ENCODE data around the gene PNPLA7.
"Not testable (repeated sequence)": the region's sequence is repeated elsewhere in the genome, so short reads cannot be mapped to it uniquely, and the experiment has no call there.

PNPLA7 gene

DNA sequence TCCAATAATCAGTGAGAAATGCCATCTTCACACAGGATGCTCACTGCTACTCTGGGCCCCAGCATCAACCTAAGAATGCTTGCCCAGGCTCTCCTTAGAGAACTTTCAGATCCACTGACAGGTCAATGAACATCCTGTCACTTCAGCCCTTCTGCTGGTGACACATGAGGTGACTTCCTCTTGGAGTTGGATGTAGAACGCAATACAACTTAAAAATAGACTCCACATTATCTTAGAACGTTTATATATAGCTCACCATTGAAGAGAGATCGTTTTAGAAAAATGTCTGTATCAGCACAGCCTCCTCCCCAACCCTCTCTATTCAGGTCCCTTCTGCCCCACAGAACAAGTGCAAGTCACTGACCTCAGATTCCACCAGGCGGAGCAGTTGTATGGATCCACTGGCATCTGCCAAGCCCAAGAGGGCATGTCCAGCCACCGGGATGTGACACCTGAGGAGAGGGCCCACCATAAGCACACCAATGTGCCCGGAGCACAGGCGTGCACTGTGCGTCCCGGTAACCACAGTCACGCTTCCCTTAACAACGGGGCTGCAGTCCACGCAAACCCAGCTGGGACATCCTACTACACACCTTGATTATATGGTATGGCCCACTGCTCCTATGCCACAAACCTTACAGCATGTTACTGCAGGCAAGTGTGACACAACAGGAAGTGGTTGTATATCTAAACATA, 25.7 kb upstream of the PNPLA7 start:
- no peak for DNase-seq (ENCODE audit: low read depth in 2 of 2, low spot score in 1 of 2)

DNA sequence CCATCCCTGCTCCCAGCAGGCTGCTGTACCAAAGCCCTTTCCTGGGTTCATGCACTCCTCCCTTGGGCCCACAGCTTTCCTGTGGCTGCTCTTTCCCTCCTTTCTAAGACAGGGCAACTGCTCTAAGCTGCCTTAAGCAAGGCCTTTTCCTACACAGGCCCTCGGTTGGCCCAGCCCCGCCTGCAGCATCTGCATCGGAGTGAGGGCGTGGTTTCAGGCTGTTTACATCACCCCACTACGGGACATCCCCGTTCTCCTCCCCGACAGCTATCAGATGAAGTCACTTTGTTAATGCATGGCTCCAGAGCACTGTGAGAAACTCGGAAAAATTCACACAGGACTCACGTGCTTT, 25.1 kb upstream of the PNPLA7 start:
- DNase-seq (ENCODE audit: low read depth in 2 of 2, low spot score in 1 of 2), result no peak

DNA sequence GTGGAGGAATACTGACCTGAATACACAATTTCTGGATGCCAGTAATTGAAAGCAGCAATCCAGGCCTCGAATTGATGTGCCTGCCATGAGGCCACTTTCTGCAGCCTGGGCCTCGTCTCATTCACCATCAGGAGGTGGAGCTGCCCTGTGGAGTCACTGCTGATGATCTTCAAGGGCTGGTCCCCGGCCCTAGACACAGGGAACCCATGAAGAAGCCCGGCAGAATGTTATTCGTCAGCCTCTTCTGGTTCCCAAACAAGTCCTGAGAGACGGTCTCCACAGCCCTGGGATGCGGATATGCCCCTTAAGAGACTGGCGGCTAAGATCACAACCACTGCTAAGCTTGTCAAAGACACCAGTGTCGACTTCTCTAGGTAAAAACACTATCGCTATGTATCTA, 24.0 kb upstream of the PNPLA7 start:
- no peak for DNase-seq (ENCODE audit: low read depth in 2 of 2, low spot score in 1 of 2)

DNA sequence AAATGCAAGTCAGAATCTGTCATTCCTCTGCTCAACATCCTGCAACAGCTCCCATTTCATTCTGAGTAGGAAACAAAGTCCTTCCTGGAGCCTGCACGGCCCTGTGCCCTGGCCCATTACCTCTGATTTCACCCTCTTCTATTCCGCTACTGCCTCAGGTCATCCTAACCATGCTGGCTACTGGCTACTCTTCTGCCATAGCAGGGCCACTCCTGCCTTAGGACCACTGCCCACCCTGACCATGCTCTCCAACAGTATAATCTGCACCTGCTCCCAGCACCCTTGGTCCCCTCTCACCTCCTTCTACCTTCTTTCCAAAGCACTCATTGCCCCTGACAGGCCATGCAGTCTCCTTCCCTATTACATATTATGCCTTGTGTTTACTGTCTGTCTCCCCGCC, 20.4 kb upstream of the PNPLA7 start:
- DNase-seq (ENCODE audit: low read depth in 2 of 2, low spot score in 1 of 2), result no peak

DNA sequence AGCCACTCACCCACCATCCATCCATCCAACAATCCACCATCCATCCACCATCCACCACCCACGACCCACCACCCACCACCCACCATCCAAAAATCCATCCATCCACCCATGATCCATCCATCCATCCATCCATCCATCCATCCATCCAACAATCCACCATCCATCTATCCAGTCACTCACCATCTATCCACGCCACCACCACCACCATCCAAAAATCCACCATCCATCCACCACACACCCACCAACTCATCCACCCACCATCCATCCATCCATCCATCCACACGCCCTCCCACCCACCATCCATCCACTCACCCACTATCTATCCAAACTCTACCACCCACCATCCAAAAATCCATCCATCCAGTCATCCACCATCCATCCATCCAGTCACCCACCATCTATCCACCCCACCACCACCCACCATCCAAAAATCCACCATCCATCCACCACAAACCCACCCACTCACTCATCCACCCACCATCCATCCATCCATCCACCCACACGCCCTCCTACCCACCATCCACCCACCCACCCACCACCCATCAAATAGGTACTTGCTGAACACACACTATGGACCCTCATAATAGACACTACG, 19.5 kb upstream of the PNPLA7 start:
- no peak for DNase-seq (ENCODE audit: low read depth in 2 of 2, low spot score in 1 of 2)

DNA sequence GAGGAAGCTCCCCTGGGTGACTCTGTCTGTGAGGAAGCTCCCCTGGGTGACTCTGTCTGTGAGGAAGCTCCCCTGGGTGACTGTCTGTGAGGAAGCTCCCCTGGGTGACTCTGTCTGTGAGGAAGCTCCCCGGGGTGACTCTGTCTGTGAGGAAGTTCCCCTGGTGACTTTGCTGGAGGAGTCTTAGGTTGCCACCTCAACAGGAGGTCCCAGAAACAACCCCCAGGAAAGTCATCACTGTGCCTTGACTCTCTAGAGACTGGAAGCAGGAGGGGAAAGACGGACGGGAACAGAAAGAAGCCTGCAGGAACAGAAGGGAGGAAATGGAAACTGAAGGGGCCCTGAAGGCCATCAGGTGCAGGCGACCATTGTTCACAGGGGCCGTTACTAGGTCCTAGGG, 18.2 kb upstream of the PNPLA7 start:
- not testable (repeated sequence) for DNase-seq (ENCODE audit: low read depth in 2 of 2, low spot score in 1 of 2)

DNA sequence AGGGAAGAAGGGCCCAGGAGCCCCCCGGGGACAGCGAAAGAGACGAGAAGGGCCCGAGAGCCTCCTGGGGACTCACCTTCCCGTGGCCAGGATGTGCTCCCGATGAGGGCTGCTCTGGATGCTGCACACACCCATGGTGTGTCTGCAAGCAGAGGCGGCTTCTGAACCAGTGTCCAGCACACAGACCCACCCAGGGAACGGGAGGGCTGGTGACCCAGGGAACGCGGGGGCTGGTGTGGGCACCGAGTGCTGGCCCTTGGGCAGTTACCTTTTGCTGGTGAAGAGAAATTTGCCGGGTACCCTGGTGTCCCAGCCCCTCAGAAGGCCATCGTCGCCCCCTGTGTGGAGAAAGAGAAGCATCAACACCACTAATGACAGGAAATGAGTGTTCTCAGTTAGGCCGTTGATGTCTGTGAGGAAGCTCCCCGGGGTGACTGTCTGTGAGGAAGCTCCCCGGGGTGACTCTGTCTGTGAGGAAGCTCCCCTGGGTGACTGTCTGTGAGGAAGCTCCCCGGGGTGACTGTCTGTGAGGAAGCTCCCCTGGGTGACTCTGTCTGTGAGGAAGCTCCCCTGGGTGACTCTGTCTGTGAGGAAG, 14.7 kb upstream of the PNPLA7 start:
- DNase-seq (ENCODE audit: low read depth in 2 of 2, low spot score in 1 of 2), result no peak

DNA sequence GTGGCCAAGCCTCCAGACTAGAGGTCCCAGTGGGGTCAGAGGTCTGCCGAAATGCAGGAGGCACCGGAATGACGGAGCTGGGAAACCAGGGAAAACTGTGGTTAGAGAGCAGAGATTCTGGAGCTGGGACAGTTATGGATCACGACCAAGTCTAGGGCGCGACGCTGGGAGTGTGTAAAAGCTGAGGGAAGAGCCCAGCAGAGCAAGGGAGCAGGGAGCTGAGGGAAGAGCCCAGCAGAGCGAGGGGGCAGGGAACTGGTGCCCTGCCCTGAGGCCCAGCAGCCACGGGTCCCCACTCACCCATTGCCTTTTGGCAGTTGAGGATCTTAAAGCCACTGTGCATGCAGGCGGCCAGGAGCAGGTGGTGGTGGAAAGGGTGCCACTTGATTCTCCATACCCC, 13.9 kb upstream of the PNPLA7 start:
- no peak for DNase-seq (ENCODE audit: low read depth in 2 of 2, low spot score in 1 of 2)

DNA sequence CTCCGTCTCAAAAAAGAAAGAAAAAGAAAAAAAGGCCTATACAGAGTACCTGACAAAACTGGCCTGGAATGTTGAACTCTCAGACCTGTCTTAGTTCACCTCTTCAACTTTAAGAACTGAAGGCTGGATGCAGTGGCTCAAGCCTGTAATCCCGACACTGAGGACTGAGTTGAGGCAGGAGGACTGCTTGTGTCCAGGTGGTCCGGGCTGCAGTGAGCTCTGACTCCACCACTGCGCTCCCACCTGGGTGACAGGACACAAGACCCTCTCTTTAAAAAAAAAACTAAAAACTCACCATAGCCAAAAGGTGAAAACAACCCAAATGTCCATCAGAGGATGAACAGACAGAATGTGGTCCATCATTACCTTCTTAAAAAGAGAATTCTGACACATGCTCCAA, 7.9 kb upstream of the PNPLA7 start:
- no peak for DNase-seq (ENCODE audit: low read depth in 2 of 2, low spot score in 1 of 2)

DNA sequence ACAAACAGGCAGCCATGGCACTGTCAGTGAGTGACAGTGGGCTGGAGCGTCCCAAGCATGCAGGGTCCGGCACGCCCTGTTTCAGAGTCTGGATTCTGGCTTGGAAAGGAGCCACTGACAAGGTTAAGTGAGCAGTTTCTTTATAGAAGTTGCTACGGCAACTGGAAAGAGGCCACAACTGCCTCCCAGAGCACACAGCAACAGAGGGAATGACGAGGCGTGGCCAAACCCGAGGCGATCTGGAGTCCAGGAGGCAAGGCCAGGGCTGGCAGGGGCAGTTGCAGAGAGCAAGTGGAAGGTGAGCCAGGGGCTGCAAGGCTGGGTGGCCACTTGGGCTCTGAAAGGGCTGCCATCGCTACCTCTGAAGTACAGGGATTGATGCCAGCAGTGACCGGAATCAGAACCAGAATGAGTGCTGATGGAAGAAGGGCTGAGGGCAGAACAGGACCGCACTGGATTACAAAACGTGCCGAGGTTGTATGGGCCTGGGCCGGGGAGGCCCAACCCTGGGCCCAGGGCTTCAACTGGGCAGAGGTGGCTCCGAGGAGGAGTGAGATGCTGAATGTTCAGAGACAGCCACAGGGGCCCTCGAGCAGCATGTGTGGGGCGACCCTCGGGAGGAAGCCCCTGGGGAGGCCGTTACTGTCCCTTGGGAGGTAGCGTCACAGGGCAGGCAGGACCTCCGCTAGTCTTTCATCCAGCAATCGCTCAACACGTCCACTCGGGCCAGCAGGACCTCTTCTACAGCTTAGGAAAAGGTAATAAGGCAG, 6.1 kb upstream of the PNPLA7 start:
- DNase-seq (ENCODE audit: low read depth in 2 of 2, low spot score in 1 of 2), result no peak

DNA sequence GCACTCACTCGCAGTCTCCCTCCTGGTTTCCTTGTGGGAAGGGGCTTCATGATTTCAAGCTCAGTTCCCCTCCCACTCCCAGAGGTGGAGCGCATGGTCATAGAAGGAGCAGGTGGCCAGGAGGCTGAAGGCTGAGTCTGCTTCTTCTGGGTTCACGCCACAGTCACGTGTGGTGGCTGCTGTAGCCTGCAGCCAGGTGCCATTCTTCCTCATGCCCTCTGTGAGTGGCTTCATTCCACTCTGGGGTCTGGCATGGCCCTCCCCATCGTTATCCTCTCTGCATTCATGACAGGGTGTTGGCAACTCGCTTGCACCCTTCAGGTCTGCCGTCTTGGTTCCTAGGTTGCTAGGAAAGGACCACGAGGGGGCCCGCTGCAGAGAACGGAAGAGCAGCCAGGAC, 5.0 kb upstream of the PNPLA7 start:
- DNase-seq (ENCODE audit: low read depth in 2 of 2, low spot score in 1 of 2), result no peak

DNA sequence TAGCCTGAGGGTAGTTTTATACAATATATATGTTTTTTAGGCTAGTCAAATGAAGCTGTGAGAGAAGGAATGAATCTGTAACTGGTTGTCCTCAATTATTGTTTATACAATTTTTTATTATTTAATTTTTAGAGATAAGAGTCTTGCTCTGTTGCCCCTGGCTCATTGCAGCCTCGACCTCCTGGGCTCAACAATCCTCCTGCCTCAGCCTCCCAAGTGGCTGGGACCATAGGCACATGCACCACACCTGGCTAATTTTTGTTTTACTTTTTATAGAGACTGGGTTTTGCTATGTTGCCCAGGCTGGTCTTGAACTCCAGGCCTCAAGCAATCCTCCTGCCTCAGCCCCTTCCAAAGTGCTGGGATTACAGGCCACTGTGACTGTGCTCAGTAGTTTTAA, 4.1 kb upstream of the PNPLA7 start:
- no peak for DNase-seq (ENCODE audit: low read depth in 2 of 2, low spot score in 1 of 2)

DNA sequence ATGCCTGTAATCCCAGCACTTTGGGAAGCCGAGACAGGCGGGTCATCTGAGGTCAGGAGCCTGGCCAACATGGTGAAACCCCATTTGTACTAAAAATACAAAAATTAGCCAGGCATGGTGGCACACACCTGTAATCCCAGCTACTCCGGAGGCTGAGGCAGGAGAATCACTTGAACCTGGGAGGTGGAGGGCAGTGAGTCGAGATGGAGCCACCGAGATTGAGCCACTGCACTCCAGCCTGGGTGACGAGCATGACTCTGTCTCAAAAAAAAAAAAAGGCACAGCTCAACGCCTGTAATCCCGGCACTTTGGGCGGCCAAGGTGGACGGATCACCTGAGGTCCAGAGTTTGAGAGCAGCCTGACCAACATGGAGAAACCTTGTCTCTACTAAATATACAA, 3.5 kb upstream of the PNPLA7 start:
- DNase-seq (ENCODE audit: low read depth in 2 of 2, low spot score in 1 of 2), result not testable (repeated sequence)

DNA sequence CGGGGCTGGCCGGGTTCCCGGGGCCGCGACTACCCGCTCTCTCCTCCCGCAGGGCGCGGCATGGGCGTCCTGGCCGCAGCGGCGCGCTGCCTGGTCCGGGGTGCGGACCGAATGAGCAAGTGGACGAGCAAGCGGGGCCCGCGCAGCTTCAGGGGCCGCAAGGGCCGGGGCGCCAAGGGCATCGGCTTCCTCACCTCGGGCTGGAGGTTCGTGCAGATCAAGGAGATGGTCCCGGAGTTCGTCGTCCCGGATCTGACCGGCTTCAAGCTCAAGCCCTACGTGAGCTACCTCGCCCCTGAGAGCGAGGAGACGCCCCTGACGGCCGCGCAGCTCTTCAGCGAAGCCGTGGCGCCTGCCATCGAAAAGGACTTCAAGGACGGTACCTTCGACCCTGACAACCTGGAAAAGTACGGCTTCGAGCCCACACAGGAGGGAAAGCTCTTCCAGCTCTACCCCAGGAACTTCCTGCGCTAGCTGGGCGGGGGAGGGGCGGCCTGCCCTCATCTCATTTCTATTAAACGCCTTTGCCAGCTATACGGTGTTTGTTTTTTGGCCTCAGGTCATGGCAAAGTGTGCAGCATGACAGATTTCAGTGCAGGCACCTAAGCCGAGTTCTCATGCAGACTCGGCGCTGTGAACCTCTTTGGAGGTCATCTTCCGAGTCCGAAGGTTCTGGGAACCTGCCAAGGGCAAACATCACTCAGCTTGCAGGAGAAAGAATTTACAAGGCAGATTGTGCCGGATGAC, 2.0 kb upstream of the PNPLA7 start:
- DNase-seq (ENCODE audit: low read depth in 2 of 2, low spot score in 1 of 2), result no peak

DNA sequence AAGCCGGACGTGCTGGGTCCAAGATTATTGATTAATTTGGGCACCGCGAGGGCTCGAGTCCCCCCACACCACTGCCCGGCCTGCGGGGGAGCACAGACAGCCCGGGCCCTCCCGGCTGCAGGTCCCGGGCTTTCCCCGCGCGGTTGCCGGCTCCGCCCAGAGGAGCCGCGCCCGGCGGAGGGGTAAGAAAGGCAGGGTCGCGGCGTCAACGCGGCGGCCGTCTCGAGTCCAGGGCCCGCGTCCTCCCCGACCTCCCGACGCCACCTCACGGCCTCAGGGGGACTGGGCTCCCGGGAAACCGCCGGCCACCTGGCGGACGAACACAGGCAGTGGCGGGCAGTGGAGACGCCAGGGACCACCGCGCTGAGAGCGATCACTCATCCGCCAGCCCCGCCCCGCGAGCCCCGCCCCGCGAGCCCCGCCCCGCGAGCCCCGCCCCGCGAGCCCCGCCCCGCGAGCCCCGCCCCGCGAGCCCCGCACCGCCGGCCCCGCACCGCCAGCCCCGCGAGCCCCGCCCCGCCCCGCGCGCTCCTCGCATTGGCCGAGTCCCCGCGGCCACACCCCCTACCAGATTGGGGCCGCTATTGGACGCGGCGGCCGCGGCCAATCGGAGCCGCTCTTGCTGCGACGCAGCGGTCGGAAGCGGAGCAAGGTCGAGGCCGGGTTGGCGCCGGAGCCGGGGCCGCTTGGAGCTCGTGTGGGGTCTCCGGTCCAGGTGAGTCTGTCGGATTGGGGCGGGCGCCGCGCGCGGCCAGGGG, 1.2 kb upstream of the PNPLA7 start, which contains the start of gene MRPL41:
Gene MRPL41, plus strand, starts transcription at position 616 of the 758 bp plus-strand sequence. CDS start 203 bp downstream, outside the sequence.
- peak; percentile 59 to 69 for DNase-seq (ENCODE audit: low read depth in 2 of 2, low spot score in 1 of 2)

DNA sequence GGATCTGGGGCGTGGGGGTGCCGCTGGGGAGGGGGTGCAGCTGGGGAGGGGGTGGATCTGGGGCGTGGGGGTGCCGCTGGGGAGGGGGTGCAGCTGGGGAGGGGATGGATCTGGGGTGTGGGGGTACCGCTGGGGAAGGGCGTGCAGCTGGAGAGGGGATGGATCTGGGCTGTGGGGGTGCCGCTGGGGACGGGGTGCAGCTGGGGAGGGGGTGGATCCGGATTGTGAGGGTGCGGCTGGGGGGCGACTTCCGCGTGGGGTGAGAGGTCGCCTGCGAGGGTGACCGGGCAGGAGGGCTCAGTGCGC, 709 bp upstream of the PNPLA7 start:
- not testable (repeated sequence) for DNase-seq (ENCODE audit: low read depth in 2 of 2, low spot score in 1 of 2)

DNA sequence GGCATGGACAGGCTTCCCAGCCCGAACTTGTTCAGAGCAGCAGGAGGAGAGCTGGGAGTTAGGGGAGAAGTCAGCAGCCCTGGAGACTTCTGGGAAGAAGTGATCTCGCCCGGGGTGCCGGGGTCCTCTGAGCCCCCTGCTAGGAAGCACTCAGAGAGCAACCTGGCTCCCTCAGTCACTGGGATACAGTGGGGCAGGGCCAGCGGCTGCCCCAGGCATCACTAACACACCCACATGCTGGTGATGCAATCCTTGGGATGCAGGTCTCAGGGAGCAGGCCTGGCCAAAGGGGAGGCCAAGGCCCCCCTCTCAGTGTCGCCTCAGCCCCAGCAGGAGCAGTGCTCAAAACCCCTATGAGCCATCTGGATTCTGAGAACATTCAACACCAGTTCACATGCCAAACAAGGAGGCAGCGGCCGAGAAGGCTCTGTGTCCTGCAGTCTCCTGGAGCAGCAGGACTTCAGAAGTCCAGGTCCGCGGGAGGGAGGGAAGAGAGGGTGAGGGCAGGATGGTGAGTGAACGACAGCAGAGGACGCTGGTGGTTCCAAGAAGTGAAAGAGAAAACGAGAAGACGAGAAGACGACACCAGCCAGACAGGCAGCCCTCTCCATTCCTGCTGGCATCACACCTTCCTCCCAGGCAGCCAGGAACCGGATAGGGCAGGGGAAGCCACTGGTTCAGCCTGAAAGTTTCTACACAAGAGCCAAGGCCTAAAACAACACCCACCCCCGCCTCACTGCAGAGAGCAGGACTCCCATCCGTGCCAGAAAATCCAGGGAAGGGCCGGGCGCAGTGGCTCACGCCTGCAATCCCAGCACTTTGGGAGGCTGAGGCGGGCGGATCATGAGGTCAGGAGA, 2.3 kb downstream of the PNPLA7 start:
- no peak for DNase-seq (ENCODE audit: low read depth in 2 of 2, low spot score in 1 of 2)

DNA sequence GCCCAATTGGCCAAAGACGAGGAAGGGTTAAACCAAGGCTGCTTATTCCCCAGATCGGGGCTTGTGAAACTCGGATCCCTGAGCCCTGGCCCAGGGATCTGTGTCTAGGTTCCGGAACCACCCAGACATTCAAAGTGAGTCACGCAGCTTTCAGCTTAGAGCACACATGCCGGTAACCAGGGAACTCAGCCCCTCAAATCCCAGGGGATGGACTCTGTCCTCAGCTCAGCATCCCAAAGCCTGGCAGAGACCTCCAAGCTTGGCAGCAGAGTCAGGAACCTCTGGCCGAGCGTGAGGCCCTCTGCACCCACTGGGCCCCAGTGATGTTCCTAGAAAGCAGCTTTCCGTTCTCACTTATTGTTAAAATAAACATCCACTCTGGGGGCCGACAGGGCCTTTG, 5.1 kb downstream of the PNPLA7 start:
- no peak for DNase-seq (ENCODE audit: low read depth in 2 of 2, low spot score in 1 of 2)

DNA sequence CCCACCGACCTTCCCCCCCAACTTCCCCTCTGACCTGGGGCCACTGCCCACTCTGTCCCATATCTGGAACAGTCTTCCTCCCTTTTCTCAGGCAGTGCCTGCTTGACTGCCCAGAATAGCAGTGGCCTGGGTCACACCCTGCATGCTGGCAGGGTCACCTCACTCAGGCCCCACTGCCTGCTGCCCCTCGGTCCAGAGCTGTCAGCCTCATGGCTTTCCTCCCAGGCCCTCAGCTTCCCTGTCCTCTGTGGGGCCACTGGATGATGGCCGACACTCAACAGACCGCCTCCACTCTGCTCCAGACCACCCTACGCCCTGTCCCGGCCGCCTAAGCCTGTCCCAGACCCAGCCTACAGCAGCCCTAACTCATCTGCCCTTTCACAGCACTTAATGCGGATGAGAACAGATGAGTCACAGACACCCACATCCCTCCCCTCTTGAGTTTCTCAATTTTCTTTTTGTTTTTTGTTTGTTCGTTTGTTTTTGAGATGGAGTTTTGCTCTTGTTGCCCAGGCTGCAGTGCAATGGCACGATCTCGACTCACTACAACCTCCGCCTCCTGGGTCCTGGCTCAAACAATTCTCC, 5.9 kb downstream of the PNPLA7 start:
- DNase-seq (ENCODE audit: low read depth in 2 of 2, low spot score in 1 of 2), result no peak
